Ovary (tissue), 3 donors: ENCODE data around the gene CMIP.

ENCODE experiments used
- POLR2A ChIP-seq: fragments of 450-650 bp; IDR thresholded peaks from one replicate; pipeline ENCODE4 v1.6.1; 2017; ENCODE audit warnings: antibody characterized with exemption, mild to moderate bottlenecking, moderate library complexity
- TF ChIP-seq, protein P1 (sequence below), 3 donors: fragments of 450-650 bp in 2 of 3; fragments of 200-600 bp in 1 of 3; IDR thresholded peaks; one replicate each; pipeline versions ENCODE4 v1.5.1 to v1.8.0; 2016 to 2022; ENCODE audit warnings: antibody characterized with exemption in 3 of 3, mild to moderate bottlenecking in 1 of 3
- donor health status: DM: no; HTN: no; CAD: no.

DNA sequence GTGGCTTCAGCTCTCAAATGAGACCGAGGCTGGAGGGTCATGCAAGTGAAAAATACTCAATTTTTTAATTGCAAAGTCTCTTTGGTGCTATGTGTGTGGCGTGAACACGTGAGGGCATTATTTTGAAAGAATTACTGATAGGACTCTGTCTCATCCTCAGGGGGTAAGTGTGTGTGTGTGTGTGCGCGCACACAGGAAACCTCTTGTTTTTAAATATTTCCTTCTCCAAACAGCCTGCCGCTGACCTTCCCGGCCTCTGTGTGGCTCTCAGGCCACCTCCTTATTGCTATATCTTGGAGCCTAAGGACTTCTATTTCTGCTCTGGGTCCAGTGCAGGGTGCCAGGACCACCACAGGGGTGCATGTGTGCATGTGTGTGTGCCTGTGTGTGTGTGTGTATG is 99.7 kb downstream of the CMIP start:
- TF ChIP-seq, protein P1, sequence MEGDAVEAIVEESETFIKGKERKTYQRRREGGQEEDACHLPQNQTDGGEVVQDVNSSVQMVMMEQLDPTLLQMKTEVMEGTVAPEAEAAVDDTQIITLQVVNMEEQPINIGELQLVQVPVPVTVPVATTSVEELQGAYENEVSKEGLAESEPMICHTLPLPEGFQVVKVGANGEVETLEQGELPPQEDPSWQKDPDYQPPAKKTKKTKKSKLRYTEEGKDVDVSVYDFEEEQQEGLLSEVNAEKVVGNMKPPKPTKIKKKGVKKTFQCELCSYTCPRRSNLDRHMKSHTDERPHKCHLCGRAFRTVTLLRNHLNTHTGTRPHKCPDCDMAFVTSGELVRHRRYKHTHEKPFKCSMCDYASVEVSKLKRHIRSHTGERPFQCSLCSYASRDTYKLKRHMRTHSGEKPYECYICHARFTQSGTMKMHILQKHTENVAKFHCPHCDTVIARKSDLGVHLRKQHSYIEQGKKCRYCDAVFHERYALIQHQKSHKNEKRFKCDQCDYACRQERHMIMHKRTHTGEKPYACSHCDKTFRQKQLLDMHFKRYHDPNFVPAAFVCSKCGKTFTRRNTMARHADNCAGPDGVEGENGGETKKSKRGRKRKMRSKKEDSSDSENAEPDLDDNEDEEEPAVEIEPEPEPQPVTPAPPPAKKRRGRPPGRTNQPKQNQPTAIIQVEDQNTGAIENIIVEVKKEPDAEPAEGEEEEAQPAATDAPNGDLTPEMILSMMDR (IDR thresholded peaks at IDR 0.05) = no peak
- TF ChIP-seq POLR2A = no peak
